ENCODE results near the gene SAFB. TPM values are rescaled to one million over a fixed set of nuclear protein-coding genes. Genes with fewer than 3 reads are reported as not detected.

The SAFB gene
- total RNA-seq, 1 donor from 2014 or later: 113 TPM

- H3K36me3 Mint-ChIP-seq (ENCODE audit: low read depth, unreplicated experiment): peaks cover 49% of the 10 kb centered on the region
- H3K27ac Mint-ChIP-seq (ENCODE audit: unreplicated experiment): no peak overlapping the region
- no peaks in the 10 kb centered on the region for H3K9me3 Mint-ChIP-seq (ENCODE audit: unreplicated experiment)
Measured at GRCh38 chr19:5643060-5643459, 20.2 kb downstream of the SAFB start.

GRCh38 chr19:5644037-5644436 lies 21.2 kb downstream of the SAFB start:
- Mint-ChIP-seq H3K4me3 (ENCODE audit: unreplicated experiment) (no peak overlapping the region), H3K27me3 (ENCODE audit: unreplicated experiment) (peaks cover 2% of the 10 kb centered on the region), H3K36me3 (ENCODE audit: low read depth, unreplicated experiment) (peaks cover 54% of the 10 kb centered on the region), H3K4me1 (ENCODE audit: unreplicated experiment) (no peaks in the 10 kb centered on the region), H3K27ac (ENCODE audit: unreplicated experiment) (no peak overlapping the region), H3K9me3 (ENCODE audit: unreplicated experiment) (no peaks in the 10 kb centered on the region)
- no peak for TF ChIP-seq CTCF (IDR thresholded peaks at IDR 0.05; ENCODE audit: unreplicated experiment)
- no peak for DNase-seq (ENCODE audit: low spot score)

More at GRCh38 chr19:5643060-5643459, 20.2 kb downstream of the SAFB start:
- DNase-seq (ENCODE audit: low spot score): no peak
- H3K27me3 Mint-ChIP-seq (ENCODE audit: unreplicated experiment): peaks cover 2% of the 10 kb centered on the region
- no peak for TF ChIP-seq CTCF (IDR thresholded peaks at IDR 0.05; ENCODE audit: unreplicated experiment)
- no peak overlapping the region for H3K4me3 Mint-ChIP-seq (ENCODE audit: unreplicated experiment)
- H3K4me1 Mint-ChIP-seq (ENCODE audit: unreplicated experiment): no peaks in the 10 kb centered on the region

- Mint-ChIP-seq H3K27me3 (ENCODE audit: unreplicated experiment) (peaks cover 2% of the 10 kb centered on the region), H3K4me1 (ENCODE audit: unreplicated experiment) (no peaks in the 10 kb centered on the region), H3K36me3 (ENCODE audit: low read depth, unreplicated experiment) (peaks cover 62% of the 10 kb centered on the region), H3K4me3 (ENCODE audit: unreplicated experiment) (no peak overlapping the region), H3K27ac (ENCODE audit: unreplicated experiment) (no peak overlapping the region), H3K9me3 (ENCODE audit: unreplicated experiment) (no peaks in the 10 kb centered on the region)
- TF ChIP-seq CTCF (IDR thresholded peaks at IDR 0.05; ENCODE audit: unreplicated experiment): no peak
- no peak for DNase-seq (ENCODE audit: low spot score)
Measured at GRCh38 chr19:5645409-5645808, 22.5 kb downstream of the SAFB start.

- Mint-ChIP-seq H3K36me3 (ENCODE audit: low read depth, unreplicated experiment) (peaks cover 66% of the 10 kb centered on the region), H3K9me3 (ENCODE audit: unreplicated experiment) (no peaks in the 10 kb centered on the region), H3K4me1 (ENCODE audit: unreplicated experiment) (no peaks in the 10 kb centered on the region), H3K27me3 (ENCODE audit: unreplicated experiment) (peaks cover 2% of the 10 kb centered on the region), H3K27ac (ENCODE audit: unreplicated experiment) (no peak overlapping the region), H3K4me3 (ENCODE audit: unreplicated experiment) (peak overlapping the region; percentile 74)
- DNase-seq (ENCODE audit: low spot score): no peak
- no peak for TF ChIP-seq CTCF (IDR thresholded peaks at IDR 0.05; ENCODE audit: unreplicated experiment)
Measured at GRCh38 chr19:5646703-5647102, 23.8 kb downstream of the SAFB start.

- H3K27me3 Mint-ChIP-seq (ENCODE audit: unreplicated experiment): peaks cover 2% of the 10 kb centered on the region
- no peak overlapping the region for H3K4me3 Mint-ChIP-seq (ENCODE audit: unreplicated experiment)
- no peak for DNase-seq (ENCODE audit: low spot score)
- peaks cover 73% of the 10 kb centered on the region for H3K36me3 Mint-ChIP-seq (ENCODE audit: low read depth, unreplicated experiment)
- H3K4me1 Mint-ChIP-seq (ENCODE audit: unreplicated experiment): no peaks in the 10 kb centered on the region
- TF ChIP-seq CTCF (IDR thresholded peaks at IDR 0.05; ENCODE audit: unreplicated experiment): no peak
- H3K9me3 Mint-ChIP-seq (ENCODE audit: unreplicated experiment): no peaks in the 10 kb centered on the region
- no peak overlapping the region for H3K27ac Mint-ChIP-seq (ENCODE audit: unreplicated experiment)
Measured at GRCh38 chr19:5648464-5648863, 25.6 kb downstream of the SAFB start.
